ENCODE data around the gene ACOXL. TPM values are rescaled to one million over a fixed set of nuclear protein-coding genes. Genes with fewer than 3 reads are reported as not detected.

The ACOXL gene
- total and polyA plus RNA-seq, 3 donors from 2014 or later = 4.9 to 7.9 (median 5.3) TPM

- TF ChIP-seq CTCF (IDR thresholded peaks at IDR 0.05) = no peak
- TF ChIP-seq POLR2A (IDR thresholded peaks at IDR 0.05) = no peak
- no peak for DNase-seq
- no peaks in the 10 kb centered on the region for H3K27me3 ChIP-seq
- no peak overlapping the region for H3K4me3 ChIP-seq
- H3K9me3 ChIP-seq = no peaks in the 10 kb centered on the region
- no peak overlapping the region for H3K27ac ChIP-seq
- no peaks in the 10 kb centered on the region for H3K36me3 ChIP-seq (ENCODE audit: low read depth, missing control alignments)
- intact Hi-C loops (cut with DNase I; ENCODE audit: low total_unique reads) = no loop called here
- H3K4me1 ChIP-seq = no peaks in the 10 kb centered on the region
- WGBS, 2 donors = 58 to 61% methylated on average over 2 of the region's 2 CpGs
These were observed 13.4 kb upstream of the ACOXL start for GRCh38 chr2:110718990-110719389.

GRCh38 chr2:110720547-110720946 is 11.8 kb upstream of the ACOXL start:
- H3K4me3 ChIP-seq = no peak overlapping the region
- intact Hi-C loops (cut with DNase I; ENCODE audit: low total_unique reads) = no loop called here
- DNase-seq = no peak
- H3K27ac ChIP-seq = no peak overlapping the region
- no peaks in the 10 kb centered on the region for H3K36me3 ChIP-seq (ENCODE audit: low read depth, missing control alignments)
- no peaks in the 10 kb centered on the region for H3K27me3 ChIP-seq
- no peaks in the 10 kb centered on the region for H3K9me3 ChIP-seq
- no peaks in the 10 kb centered on the region for H3K4me1 ChIP-seq
- WGBS, 2 donors = 69 to 78% methylated on average over 5 of the region's 5 CpGs
- TF ChIP-seq CTCF (IDR thresholded peaks at IDR 0.05) = no peak
- no peak for TF ChIP-seq POLR2A (IDR thresholded peaks at IDR 0.05)

GRCh38 chr2:110724820-110725219 is 7.6 kb upstream of the ACOXL start:
- TF ChIP-seq CTCF (IDR thresholded peaks at IDR 0.05) = no peak
- TF ChIP-seq POLR2A (IDR thresholded peaks at IDR 0.05) = no peak
- WGBS, 2 donors = 89 to 91% methylated on average over 2 of the region's 2 CpGs
- intact Hi-C loops (cut with DNase I; ENCODE audit: low total_unique reads) = no loop called here

GRCh38 chr2:110725370-110725769 is 7.0 kb upstream of the ACOXL start:
- no peaks in the 10 kb centered on the region for H3K9me3 ChIP-seq
- no peak for DNase-seq
- H3K4me1 ChIP-seq = no peaks in the 10 kb centered on the region
- H3K36me3 ChIP-seq (ENCODE audit: low read depth, missing control alignments) = no peaks in the 10 kb centered on the region
- H3K27me3 ChIP-seq = no peaks in the 10 kb centered on the region
- no peak overlapping the region for H3K27ac ChIP-seq
- no peak overlapping the region for H3K4me3 ChIP-seq
- TF ChIP-seq CTCF (IDR thresholded peaks at IDR 0.05) (no peak), POLR2A (IDR thresholded peaks at IDR 0.05) (no peak)
- intact Hi-C loops (cut with DNase I; ENCODE audit: low total_unique reads) = no loop called here
- 89 to 95% methylated on average over 4 to 9 of the region's 9 CpGs for WGBS, 2 donors

More at GRCh38 chr2:110724820-110725219, 7.6 kb upstream of the ACOXL start:
- DNase-seq = no peak
- Histone ChIP-seq H3K4me3 (no peak overlapping the region), H3K9me3 (no peaks in the 10 kb centered on the region), H3K27ac (no peak overlapping the region), H3K36me3 (ENCODE audit: low read depth, missing control alignments) (no peaks in the 10 kb centered on the region), H3K4me1 (no peaks in the 10 kb centered on the region), H3K27me3 (no peaks in the 10 kb centered on the region)

DNA sequence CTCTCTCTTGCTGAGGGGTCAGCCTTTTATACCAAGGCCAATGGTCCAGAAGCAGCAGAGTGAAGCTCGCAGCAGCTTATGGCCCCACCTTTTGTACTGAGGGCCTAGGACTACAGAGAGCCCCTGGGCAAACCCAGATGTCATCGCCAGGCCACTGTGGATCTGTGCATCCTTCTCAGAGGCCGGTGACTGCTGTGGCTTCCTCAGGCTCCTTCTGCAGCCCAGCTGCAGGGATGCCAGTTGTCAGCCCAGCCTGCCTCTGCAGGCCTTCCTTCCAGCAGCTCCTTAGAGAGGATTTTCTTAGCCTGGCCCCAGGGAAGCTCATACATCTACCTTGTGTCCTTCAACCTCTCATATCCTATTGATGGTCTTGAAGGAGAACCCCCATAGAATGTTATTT is 6.5 kb upstream of the ACOXL start:
- no peaks in the 10 kb centered on the region for H3K4me1 ChIP-seq
- H3K27me3 ChIP-seq = no peaks in the 10 kb centered on the region
- no peaks in the 10 kb centered on the region for H3K9me3 ChIP-seq
- no peak for DNase-seq
- TF ChIP-seq POLR2A (IDR thresholded peaks at IDR 0.05) (no peak), CTCF (IDR thresholded peaks at IDR 0.05) (no peak)
- no peaks in the 10 kb centered on the region for H3K36me3 ChIP-seq (ENCODE audit: low read depth, missing control alignments)
- no peak overlapping the region for H3K27ac ChIP-seq
- 80 to 95% methylated on average over 1 to 3 of the region's 3 CpGs for WGBS, 2 donors
- H3K4me3 ChIP-seq = no peak overlapping the region
- intact Hi-C loops (cut with DNase I; ENCODE audit: low total_unique reads) = no loop called here

Data from testis (tissue), 3 donors.